GM12864 (cell line): Measurements from ENCODE around the gene UNC13B.

Experiments used
- DNase-seq: peaks from one replicate; pipeline ENCODE4 v3.0.0-alpha.2; 2011; ENCODE audit warnings: low read depth
- H3K4me3 ChIP-seq: 2 replicates; pipeline ENCODE4 v1.5.1; 2011; ENCODE audit warnings: mild to moderate bottlenecking, low read depth, low read length, control low read depth
- CTCF ChIP-seq: IDR thresholded peaks from 2 replicates; pipeline ENCODE4 v1.5.1; 2011; ENCODE audit warnings: low read depth, mild to moderate bottlenecking, moderate library complexity, low read length, control low read depth, inconsistent platforms; ENCODE audit errors: missing control alignments

The UNC13B gene

GRCh38 chr9:35161713-35162604, at the start of gene UNC13B:
Gene UNC13B (plus strand): TSS chr9:35162009. CDS start chr9:35162284, 275 bp downstream.
- DNase-seq: peak; percentile 84
- TF ChIP-seq CTCF: no peak
- peak within 1 kb of the TSS; percentile 95 for H3K4me3 ChIP-seq

DNA sequence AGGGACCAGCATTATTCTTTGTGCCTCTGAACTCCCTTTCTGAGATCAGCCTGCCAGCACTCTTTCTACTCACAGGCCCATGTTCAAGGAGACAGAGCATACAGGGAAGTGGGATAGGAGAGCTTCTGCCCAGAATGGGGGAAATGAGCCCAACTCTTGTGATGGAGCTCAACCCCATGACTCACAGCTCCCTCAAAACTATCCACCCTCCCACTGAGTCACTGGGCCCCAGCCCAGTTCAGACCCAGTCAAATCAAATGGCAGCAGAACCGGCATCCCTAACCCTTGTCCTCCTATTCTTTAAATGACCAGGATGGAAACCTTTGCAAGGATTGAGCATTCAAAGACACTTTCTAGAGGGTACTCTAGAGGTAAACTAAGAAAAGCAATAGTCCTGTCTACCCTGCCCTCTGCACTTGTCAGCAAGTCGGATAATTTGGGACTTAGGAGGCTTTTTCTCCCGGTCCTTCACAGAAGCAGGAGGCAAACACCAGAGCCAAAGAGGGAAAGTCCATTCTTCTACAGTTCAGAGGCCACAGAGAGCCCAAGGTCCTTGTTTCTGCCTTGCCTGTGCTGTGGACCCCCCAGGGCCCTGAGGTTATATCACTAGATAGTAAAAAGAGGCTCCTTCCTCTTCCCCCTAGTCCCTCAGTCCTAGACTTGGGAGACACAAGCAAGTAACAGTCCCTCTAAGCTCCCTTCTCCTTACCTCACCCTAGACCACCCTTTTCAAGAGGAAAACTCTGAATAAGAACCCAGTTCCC, 49.4 kb upstream of the UNC13B start:
- TF ChIP-seq CTCF: no peak
- no peak overlapping the region for H3K4me3 ChIP-seq
- DNase-seq: no peak

- peak; percentile 54 for DNase-seq
- no peak for TF ChIP-seq CTCF
- H3K4me3 ChIP-seq: peak overlapping the region; percentile 80
Observed at GRCh38 chr9:35114113-35114839, 47.5 kb upstream of the UNC13B start.

DNA sequence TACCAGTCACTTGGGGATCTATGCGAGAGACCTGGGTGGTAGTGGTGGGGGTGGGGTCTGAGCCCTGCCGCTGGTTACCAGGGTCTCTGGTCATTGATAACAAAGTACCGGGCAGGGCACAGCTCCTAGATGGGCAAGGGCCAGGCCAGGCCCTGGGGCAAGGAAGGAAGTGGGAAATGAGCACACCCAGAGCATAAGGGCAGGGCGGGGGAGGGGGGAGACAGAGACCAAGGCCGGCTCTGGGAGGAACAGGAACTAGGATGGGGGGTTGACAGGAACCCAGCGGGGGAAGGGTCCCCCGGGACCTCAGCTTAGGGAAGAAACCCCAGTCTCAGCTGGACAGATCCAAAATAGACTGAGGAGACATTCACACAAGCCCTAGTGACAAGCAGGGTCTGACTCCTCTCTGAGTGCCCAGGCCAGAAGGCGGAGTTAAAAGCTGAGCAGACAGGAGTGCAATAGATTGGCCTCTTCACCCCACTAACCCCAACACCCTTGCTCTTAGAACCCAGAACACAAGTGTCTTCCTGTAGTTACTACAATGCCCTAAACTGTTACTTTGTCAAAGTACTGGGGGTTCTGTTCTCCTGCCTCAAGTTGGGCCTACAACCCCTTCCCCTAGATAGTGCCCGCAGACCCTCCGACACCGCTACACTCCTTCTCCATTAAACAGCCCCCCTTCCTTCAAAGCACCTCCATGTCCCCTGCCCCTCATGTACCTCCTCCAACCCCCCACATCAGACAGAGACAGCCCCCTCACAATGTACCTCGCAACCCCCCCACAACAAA, 46.8 kb upstream of the UNC13B start:
- peak; percentile 36 for DNase-seq
- H3K4me3 ChIP-seq: peak overlapping the region; percentile 80
- no peak for TF ChIP-seq CTCF

DNA sequence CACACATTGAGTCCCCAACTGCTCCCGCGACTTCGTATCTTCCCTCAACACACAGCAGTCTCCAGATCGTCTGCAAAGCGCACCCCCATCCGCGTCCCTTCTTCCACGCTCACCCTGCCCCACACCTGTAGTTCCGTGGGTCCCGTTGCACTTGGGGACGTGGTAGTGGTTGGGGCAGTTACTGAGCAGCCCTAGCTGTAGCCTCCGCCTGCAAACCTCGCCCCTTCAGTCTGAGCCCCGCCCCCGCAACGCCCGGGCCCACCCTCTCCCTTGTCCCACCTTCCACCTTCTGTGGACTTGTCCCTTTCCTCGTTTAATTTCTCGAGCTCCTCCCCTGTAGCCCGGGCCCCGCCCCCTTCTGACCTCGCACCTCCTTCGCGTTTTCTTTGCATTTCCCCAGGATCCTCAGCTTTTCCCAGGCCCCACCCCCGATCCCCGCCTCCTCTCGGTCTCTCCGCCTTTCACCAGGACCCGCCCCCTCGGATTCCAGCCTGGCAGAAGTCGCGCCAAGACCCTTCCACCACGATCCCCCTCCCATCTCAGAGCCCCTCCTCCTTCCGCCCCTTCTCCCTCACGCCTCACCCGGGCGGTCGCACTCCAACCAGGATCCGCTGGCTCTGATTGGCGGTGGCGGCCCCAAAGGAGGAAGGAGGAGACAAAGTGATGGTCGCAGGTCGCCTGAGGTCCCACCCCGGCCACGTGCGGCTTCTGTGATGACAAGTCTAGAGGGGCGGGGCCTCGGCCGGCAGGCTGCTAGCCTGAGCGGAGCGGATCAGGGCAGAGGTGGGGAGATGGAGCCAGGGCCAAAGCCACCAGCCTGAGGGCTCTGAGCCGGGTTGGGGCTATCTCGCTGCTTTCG, 45.9 kb upstream of the UNC13B start, which contains the start of gene ATOSB:
TSS of gene ATOSB (minus strand) at position 183 of the 859 bp plus-strand sequence. CDS start 7,588 bp downstream, outside the sequence.
- H3K4me3 ChIP-seq: peak within 1 kb of the TSS; percentile 80
- no peak for TF ChIP-seq CTCF
- peak; percentile 91 for DNase-seq

DNA sequence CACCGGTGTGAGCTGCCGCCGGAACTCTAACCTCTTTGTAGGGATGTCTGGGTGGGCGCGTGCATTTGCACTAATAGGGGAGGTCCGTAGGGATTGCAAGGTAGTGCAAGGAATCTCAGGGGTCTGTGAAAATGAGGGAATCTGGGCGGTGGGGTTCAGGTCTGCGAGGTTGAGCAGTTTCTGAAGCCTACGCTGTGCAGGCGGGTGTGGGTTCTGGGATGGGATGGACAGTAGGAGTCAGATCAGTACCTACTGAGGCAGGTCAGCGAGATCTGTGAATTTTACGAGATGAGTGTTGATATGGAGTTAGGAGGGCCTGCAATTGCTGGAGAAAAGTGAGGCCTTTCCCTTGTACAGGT, 45.3 kb upstream of the UNC13B start:
- no peak for DNase-seq
- H3K4me3 ChIP-seq: peak overlapping the region; percentile 80
- TF ChIP-seq CTCF: no peak
